GM12891 (cell line): ENCODE results near the gene CLCN1.

Source experiments
- DNase-seq: peaks from one replicate; pipeline ENCODE4 v3.0.0; 2011; ENCODE audit warnings: low spot score; ENCODE audit not compliant: insufficient read length
- FAIRE-seq: peaks from 2 replicates; lab custom pipeline; 2011; peaks lifted over from hg19 to GRCh38; lab: Jason Lieb, UNC
- PAX5 ChIP-seq: IDR thresholded peaks from 2 replicates; pipeline ENCODE4 v1.6.1; 2011; ENCODE audit warnings: low read length, moderate library complexity, mild to moderate bottlenecking; ENCODE audit not compliant: insufficient read depth, severe bottlenecking
- POLR2A ChIP-seq: IDR thresholded peaks from 2 replicates; pipeline ENCODE4 v1.6.1; 2011; ENCODE audit warnings: low read depth, low read length, control low read depth
- POLR2AphosphoS5 ChIP-seq: IDR thresholded peaks from 2 replicates; pipeline ENCODE4 v1.6.1; 2011; ENCODE audit warnings: low read depth, low read length, control low read depth
- POU2F2 ChIP-seq: IDR thresholded peaks from 2 replicates; pipeline ENCODE4 v1.6.1; 2011; ENCODE audit warnings: low read depth, mild to moderate bottlenecking, control low read depth, low read length, moderate library complexity
- SPI1 ChIP-seq: IDR thresholded peaks from 2 replicates; pipeline ENCODE4 v1.6.1; 2011; ENCODE audit warnings: low read depth, low read length, control low read depth
- TAF1 ChIP-seq: IDR thresholded peaks from 2 replicates; pipeline ENCODE4 v1.6.1; 2011; ENCODE audit warnings: low read depth, low read length, control low read depth

Gene CLCN1

GRCh38 chr7:143394777-143395176, 78.9 kb downstream of the CLCN1 start:
- DNase-seq (no peak), FAIRE-seq (no peak)
- TF ChIP-seq POU2F2 (no peak), POLR2AphosphoS5 (no peak), TAF1 (no peak)

GRCh38 chr7:143395187-143396149, 79.6 kb downstream of the CLCN1 start:
- FAIRE-seq = no peak
- DNase-seq = no peak
- no peak for TF ChIP-seq POU2F2
- no peak for TF ChIP-seq TAF1
- TF ChIP-seq SPI1 = no peak
- TF ChIP-seq POLR2A = no peak
- TF ChIP-seq POLR2AphosphoS5 = no peak
- TF ChIP-seq PAX5 = no peak

GRCh38 chr7:143396182-143396581, 80.3 kb downstream of the CLCN1 start:
- FAIRE-seq = no peak
- no peak for DNase-seq
- TF ChIP-seq PAX5 (no peak), TAF1 (no peak), SPI1 (no peak), POU2F2 (no peak), POLR2AphosphoS5 (no peak), POLR2A (no peak)

- FAIRE-seq = no peak
These were observed 81.0 kb downstream of the CLCN1 start for GRCh38 chr7:143396625-143397556.

GRCh38 chr7:143397710-143398530, 82.0 kb downstream of the CLCN1 start:
- FAIRE-seq (no peak), DNase-seq (no peak)
- no peak for TF ChIP-seq SPI1
- TF ChIP-seq POLR2A = no peak
- no peak for TF ChIP-seq TAF1
- no peak for TF ChIP-seq POLR2AphosphoS5
- TF ChIP-seq PAX5 = no peak
- no peak for TF ChIP-seq POU2F2

More at GRCh38 chr7:143396625-143397556, 81.0 kb downstream of the CLCN1 start:
- DNase-seq = no peak
- TF ChIP-seq PAX5 (no peak), TAF1 (no peak)

GRCh38 chr7:143398616-143399015, 82.7 kb downstream of the CLCN1 start:
- DNase-seq = no peak
- no peak for FAIRE-seq
- TF ChIP-seq POU2F2 (no peak), TAF1 (no peak), POLR2A (no peak), PAX5 (no peak), SPI1 (no peak), POLR2AphosphoS5 (no peak)

GRCh38 chr7:143399151-143399550, 83.2 kb downstream of the CLCN1 start:
- DNase-seq = no peak
- TF ChIP-seq POU2F2 (no peak), SPI1 (no peak), PAX5 (no peak), POLR2AphosphoS5 (no peak), POLR2A (no peak)
- FAIRE-seq = no peak

- DNase-seq = no peak
- TF ChIP-seq TAF1 (no peak), POLR2A (no peak), PAX5 (no peak), POLR2AphosphoS5 (no peak), POU2F2 (no peak), SPI1 (no peak)
- no peak for FAIRE-seq
These were observed 83.7 kb downstream of the CLCN1 start for GRCh38 chr7:143399642-143400041.

- TF ChIP-seq SPI1 (no peak), POU2F2 (no peak), POLR2A (no peak), PAX5 (no peak), POLR2AphosphoS5 (no peak), TAF1 (no peak)
- FAIRE-seq (no peak), DNase-seq (no peak)
These were observed 85.4 kb downstream of the CLCN1 start for GRCh38 chr7:143401265-143401664.
